GM19240 (cell line): Measurements from ENCODE around the gene YAF2.

Experiments
- DNase-seq: peaks from one replicate; pipeline ENCODE4 v3.0.0; 2011; ENCODE audit warnings: low spot score; ENCODE audit not compliant: insufficient read length

YAF2 gene

GRCh38 chr12:42145197-42145549, 92.9 kb downstream of the YAF2 start:
- DNase-seq, result no peak

GRCh38 chr12:42144408-42145196, 93.4 kb downstream of the YAF2 start, which contains the start of gene GXYLT1:
Gene GXYLT1, minus strand, starts transcription at chr12:42144874. Its CDS starts 228 bp downstream, at chr12:42144646.
- peak; percentile 70 for DNase-seq

- peak; percentile 9 for DNase-seq
Observed at GRCh38 chr12:42144158-42144407, 94.0 kb downstream of the YAF2 start.

- no peak for DNase-seq
Observed at GRCh38 chr12:42143452-42144157, 94.4 kb downstream of the YAF2 start.

- DNase-seq, result no peak
Observed at GRCh38 chr12:42141981-42142606, 96.0 kb downstream of the YAF2 start.

GRCh38 chr12:42140901-42141300, 97.1 kb downstream of the YAF2 start:
- no peak for DNase-seq

GRCh38 chr12:42135259-42135814, 102.7 kb downstream of the YAF2 start:
- DNase-seq, result no peak

GRCh38 chr12:42130672-42131402, 107.2 kb downstream of the YAF2 start:
- no peak for DNase-seq

- no peak for DNase-seq
Observed at GRCh38 chr12:42129595-42130204, 108.3 kb downstream of the YAF2 start.

GRCh38 chr12:42128888-42129287, 109.2 kb downstream of the YAF2 start:
- no peak for DNase-seq

GRCh38 chr12:42128327-42128726, 109.7 kb downstream of the YAF2 start:
- DNase-seq, result no peak

- DNase-seq, result no peak
Observed at GRCh38 chr12:42126963-42127362, 111.1 kb downstream of the YAF2 start.

GRCh38 chr12:42125388-42125767, 112.7 kb downstream of the YAF2 start:
- DNase-seq, result no peak

GRCh38 chr12:42124764-42125387, 113.2 kb downstream of the YAF2 start:
- DNase-seq, result no peak

- no peak for DNase-seq
Observed at GRCh38 chr12:42119085-42119633, 118.9 kb downstream of the YAF2 start.

- DNase-seq, result no peak
Observed at GRCh38 chr12:42118136-42118879, 119.7 kb downstream of the YAF2 start.

GRCh38 chr12:42109031-42109430, 129.0 kb downstream of the YAF2 start:
- DNase-seq, result no peak
